IPS DF 4.7 (cell line): Measurements from ENCODE around the gene SCN4A.
"Not testable (repeated sequence)": the region's sequence is repeated elsewhere in the genome, so short reads cannot be mapped to it uniquely, and the experiment has no call there.

Source experiments
- DNase-seq: peaks from one replicate; pipeline ENCODE4 v3.0.0-alpha.2; 2013; ENCODE audit warnings: low spot score; ENCODE audit errors: extremely low read depth

Gene SCN4A

GRCh38 chr17:63916566-63917185 is 56.0 kb downstream of the SCN4A start:
- DNase-seq = no peak

DNA sequence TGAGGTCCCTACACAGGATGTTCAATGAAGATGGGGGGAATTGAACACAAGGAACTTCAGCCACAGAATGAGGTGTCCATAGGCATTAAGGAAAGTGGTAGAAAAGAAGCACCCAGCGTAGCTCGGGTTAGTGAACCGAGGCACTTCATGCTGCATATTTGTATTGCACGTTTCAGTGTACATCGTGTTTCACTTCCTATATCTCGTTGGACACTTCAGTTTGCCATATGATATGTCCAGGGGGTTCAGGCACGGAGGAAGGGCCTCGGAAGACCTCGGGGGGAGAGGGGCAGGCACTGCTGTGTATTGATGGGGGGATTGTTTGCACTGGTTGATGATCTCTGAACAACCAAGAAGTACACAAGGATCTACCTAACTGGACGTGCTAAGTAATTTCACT is 57.0 kb downstream of the SCN4A start:
- not testable (repeated sequence) for DNase-seq

- no peak for DNase-seq
Measured at GRCh38 chr17:63914471-63914870, 58.2 kb downstream of the SCN4A start.

- no peak for DNase-seq
Measured at GRCh38 chr17:63911657-63912100, 61.0 kb downstream of the SCN4A start.

GRCh38 chr17:63911041-63911635 is 61.6 kb downstream of the SCN4A start, which contains the start of gene CSHL1:
Gene CSHL1 (minus strand): TSS chr17:63911258. CDS start chr17:63911196, 62 bp downstream.
- DNase-seq = no peak

DNA sequence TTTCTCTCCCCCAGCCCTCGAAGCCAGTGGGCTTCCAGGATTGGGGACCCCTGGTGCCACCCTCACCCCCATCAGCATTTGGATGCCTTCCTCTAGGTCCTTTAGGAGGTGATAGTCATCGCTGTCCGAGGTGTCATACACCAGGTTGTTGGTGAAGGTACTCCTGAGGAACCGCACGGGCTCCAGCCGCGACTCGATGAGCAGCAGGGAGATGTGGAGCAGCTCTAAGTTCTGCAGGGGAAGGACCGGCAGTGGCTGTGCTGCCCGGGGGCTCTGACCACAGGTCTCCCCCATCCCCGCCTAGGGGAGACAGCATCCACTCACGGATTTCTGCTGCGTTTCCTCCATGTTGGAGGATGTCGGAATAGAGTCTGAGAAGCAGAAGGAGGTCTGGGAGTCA is 62.6 kb downstream of the SCN4A start:
- DNase-seq = no peak

DNA sequence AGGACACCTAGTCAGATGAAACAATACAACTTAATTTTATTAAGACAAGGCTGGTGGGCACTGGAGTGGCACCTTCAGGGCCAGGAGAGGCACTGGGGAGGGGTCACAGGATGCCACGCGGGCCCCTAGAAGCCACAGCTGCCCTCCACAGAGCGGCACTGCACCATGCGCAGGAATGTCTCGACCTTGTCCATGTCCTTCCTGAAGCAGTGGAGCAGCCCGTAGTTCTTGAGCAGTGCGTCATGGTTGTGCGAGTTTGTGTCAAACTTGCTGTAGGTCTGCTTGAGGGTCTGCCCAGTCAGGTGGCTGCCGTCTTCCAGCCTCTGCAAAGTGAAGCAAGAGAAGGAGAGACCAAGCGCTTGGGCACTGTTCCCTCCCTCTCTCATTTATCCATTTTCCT is 63.1 kb downstream of the SCN4A start:
- DNase-seq = not testable (repeated sequence)

DNA sequence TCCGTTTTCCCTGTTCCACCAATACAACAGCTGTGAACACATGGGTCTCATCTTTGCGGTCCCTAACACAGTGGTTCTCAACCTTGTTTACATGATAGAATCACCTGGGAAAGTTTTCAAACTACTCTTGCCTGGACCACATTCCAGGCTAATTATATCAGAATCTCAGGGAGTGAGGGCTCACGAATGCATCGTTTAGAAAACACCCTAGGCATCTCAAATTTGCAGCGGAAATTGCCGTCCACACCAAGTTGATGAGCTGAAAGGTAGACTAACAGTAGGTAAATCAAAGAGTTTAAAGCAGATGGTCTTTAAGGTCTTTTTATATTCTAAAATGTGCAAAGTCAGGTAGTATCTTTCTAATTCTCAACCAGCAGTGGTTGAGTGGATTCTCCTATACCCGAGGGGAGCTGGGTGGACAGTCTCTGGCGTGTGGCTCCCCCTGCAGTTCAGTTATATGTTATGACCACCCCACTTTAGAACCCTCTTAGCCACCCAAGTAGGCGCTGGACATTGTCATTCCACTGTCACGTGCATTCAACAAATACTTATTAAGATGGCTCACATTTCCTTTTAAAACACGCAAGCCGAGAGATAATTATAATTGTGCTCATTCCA is 65.4 kb downstream of the SCN4A start:
- not testable (repeated sequence) for DNase-seq

DNA sequence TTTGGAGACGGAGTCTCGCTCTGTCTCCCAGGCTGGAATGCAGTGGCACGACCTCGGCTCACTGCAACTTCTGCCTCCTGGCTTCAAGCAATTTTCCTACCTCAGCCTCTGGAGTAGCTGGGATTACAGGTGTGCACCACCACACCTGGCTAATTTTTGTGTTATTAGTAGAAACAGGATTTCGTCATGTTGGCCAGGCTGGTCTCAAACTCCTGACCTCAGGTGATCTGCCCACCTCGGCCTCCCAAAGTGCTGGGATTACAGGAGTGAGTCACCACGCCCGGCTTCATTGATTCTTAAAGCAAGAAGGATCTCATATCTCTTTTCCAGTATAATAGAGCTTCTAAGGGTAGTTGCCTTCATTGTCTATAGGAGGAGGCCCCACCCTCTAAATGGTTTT is 67.9 kb downstream of the SCN4A start:
- not testable (repeated sequence) for DNase-seq

- not testable (repeated sequence) for DNase-seq
Measured at GRCh38 chr17:63903787-63904201, 68.9 kb downstream of the SCN4A start.

DNA sequence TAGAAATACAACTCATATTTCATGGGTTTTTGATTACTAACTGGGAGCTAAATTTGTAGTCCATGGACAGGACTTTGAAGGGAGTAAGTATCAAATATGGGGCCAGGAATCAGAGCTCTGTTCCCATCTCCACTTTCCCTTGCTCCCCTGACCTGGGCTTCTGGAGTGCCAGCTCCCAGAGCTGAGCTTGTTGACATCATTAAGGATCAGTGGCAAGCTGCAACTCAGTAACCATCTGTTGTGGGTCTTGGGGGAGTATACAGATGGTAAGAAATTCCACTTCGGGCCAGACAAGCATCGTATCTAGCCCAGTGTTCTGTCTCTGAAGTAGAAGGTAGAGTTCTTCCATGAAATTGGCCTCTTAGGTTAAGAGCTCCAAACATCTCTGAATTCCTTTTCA is 70.7 kb downstream of the SCN4A start:
- DNase-seq = not testable (repeated sequence)

- DNase-seq = not testable (repeated sequence)
Measured at GRCh38 chr17:63898899-63899798, 73.6 kb downstream of the SCN4A start.

GRCh38 chr17:63896524-63897354 is 76.0 kb downstream of the SCN4A start, which contains the start of gene CSH1:
Gene CSH1 (minus strand): TSS chr17:63896574. CDS start chr17:63896511, 63 bp downstream.
- DNase-seq = not testable (repeated sequence)

DNA sequence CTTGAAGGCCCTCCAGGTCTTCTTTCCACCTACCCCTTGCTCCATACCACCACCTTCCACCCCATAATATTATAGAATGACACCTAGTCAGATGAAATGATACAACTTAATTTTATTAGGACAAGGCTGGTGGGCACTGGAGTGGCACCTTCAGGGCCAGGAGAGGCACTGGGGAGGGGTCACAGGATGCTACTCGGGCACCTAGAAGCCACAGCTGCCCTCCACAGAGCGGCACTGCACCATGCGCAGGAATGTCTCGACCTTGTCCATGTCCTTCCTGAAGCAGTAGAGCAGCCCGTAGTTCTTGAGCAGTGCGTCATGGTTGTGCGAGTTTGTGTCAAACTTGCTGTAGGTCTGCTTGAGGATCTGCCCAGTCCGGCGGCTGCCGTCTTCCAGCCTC is 77.9 kb downstream of the SCN4A start:
- not testable (repeated sequence) for DNase-seq

DNA sequence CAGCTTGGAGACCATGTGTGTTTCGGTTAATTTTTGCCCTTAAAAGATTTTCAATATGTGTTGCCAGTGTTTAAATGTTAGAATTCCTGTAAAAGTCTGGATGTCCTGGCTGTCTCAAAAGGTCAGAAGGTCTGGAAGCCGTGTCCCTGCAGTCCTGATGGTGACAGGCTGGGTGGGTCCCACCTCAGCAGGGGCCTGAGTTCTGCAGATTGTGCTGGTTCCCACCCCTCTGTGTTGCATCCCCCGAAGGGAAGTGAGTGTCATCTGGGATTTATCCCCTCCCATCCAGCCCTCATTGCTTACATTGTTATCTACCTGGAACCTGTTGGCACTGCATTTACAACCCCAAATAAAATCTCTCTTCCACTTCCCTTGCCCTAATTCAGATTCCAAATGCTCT is 78.7 kb downstream of the SCN4A start:
- DNase-seq = not testable (repeated sequence)

GRCh38 chr17:63892316-63893037 is 80.2 kb downstream of the SCN4A start:
- DNase-seq = not testable (repeated sequence)

DNA sequence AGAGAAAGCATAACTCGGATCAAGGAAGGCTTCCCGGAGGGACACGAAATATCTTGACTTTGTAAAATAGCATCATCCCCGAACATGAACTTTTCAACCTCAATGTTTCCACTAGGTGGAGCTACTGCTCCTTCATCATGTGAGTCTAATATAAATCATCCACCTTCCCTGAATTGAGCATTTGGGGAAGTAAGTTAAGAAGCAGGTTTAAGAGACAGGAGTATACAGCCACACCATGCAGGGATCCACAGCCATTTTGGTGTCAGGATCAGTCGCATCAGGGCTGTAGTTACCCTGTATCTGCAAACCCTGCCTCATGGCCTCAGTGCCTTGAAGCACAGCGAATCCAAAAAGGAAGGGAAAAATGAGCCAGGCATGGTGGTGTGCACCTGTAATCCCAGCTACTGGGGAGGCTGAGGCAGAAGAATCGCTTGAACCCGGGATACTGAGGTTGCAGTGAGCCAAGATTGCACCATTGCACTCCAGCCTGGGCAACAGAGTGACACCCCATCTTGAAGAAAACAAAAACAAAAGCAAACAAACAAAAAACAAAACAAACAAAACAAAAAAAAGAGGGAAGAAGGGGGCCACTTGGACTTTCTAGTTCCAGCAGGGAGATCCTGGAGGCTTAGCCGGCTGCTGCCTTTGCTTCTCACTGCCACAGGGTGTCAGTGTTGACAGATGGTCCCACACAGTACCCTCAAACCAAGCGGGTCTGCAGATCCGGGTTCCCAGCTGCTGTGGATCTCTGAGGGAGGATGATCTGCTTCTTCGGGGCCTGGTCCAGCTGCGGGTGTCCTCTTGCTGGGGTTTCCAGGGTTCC is 83.5 kb downstream of the SCN4A start:
- not testable (repeated sequence) for DNase-seq
